K562 (cell line): ENCODE results near the gene SGK1. TPM values are rescaled to one million over a fixed set of nuclear protein-coding genes. Genes with fewer than 3 reads are reported as not detected.

Experiments used
- ARHGAP35 ChIP-seq: fragments of 450-650 bp; IDR thresholded peaks from 2 replicates; pipeline ENCODE4 v1.6.1; 2018; ENCODE audit not compliant: partially characterized antibody
- CEBPB ChIP-seq: fragments of 450-650 bp; IDR thresholded peaks from 2 replicates; pipeline ENCODE4 v1.6.1; 2016; ENCODE audit warnings: missing genetic modification characterization, missing compliant biosample characterization
- KDM4B ChIP-seq, 2 experiments: fragments of 450-650 bp in 1 of 2; sonication (generic) in 1 of 2; IDR thresholded peaks; 2 replicates each; pipeline ENCODE4 v1.6.1; 2016 to 2017; ENCODE audit warnings: borderline replicate concordance in 2 of 2, antibody characterized with exemption in 1 of 2, low read depth in 1 of 2, mild to moderate bottlenecking in 1 of 2
- LEF1 ChIP-seq: fragments of 450-650 bp; IDR thresholded peaks from 2 replicates; pipeline ENCODE4 v1.6.1; 2016; ENCODE audit warnings: mild to moderate bottlenecking
- MEF2D ChIP-seq: conservative IDR thresholded peaks from 2 replicates; pipeline ENCODE4 v1.6.1; 2016; ENCODE audit warnings: low read depth, missing genetic modification characterization, missing compliant biosample characterization
- NR4A1 ChIP-seq, 2 experiments: fragments of 250-450 bp in 1 of 2; fragments of 450-650 bp in 1 of 2; sonication (Bioruptor Pico) in 1 of 2; IDR thresholded peaks; 2 replicates each; pipeline versions ENCODE4 v1.4.0 to v1.6.1; 2016 to 2020; ENCODE audit warnings: mild to moderate bottlenecking in 2 of 2, missing compliant biosample characterization in 1 of 2, missing genetic modification characterization in 1 of 2, moderate library complexity in 1 of 2
- RFX5 ChIP-seq: IDR thresholded peaks from 2 replicates; pipeline ENCODE4 v1.6.1; 2011; ENCODE audit warnings: low read depth, mild to moderate bottlenecking, improper control_type of control experiment, low read length
- SETDB1 ChIP-seq: IDR thresholded peaks from one replicate; pipeline ENCODE4 v1.6.1; 2012; ENCODE audit warnings: low read length, control low read depth, inconsistent platforms
- SRSF1 ChIP-seq: fragments of 200-400 bp; formaldehyde crosslinking; IDR thresholded peaks from 2 replicates; pipeline ENCODE4 v1.6.1; 2017; ENCODE audit warnings: mild to moderate bottlenecking, low read depth, low read length, moderate library complexity
- TCF3 ChIP-seq: sonication (generic); formaldehyde crosslinking; IDR thresholded peaks from 2 replicates; pipeline ENCODE4 v1.4.0; 2020; ENCODE audit warnings: mild to moderate bottlenecking, missing genetic modification reagents
- ZNF212 ChIP-seq: fragments of 450-650 bp; formaldehyde crosslinking; IDR thresholded peaks from 2 replicates; pipeline ENCODE4 v1.4.0; 2020; ENCODE audit warnings: mild to moderate bottlenecking
- ZNF263 ChIP-seq: sonication (generic); formaldehyde crosslinking; IDR thresholded peaks from 2 replicates; pipeline ENCODE4 v1.8.0; 2022; ENCODE audit warnings: mild to moderate bottlenecking, missing genetic modification reagents, borderline replicate concordance
- ZNF551 ChIP-seq: fragments of 250-450 bp; sonication (Bioruptor Pico); IDR thresholded peaks from 2 replicates; pipeline ENCODE4 v1.5.0; 2021; ENCODE audit warnings: mild to moderate bottlenecking, moderate library complexity
- ZNF584 ChIP-seq: fragments of 200-800 bp; sonication (Bioruptor generic); IDR thresholded peaks from 2 replicates; pipeline ENCODE4 v1.6.1; 2016; ENCODE audit warnings: low read depth, mild to moderate bottlenecking, missing genetic modification characterization, missing compliant biosample characterization
- ZNF76 ChIP-seq: fragments of 250-450 bp; sonication (Bioruptor Pico); IDR thresholded peaks from 2 replicates; pipeline ENCODE4 v1.4.0; 2020; ENCODE audit warnings: mild to moderate bottlenecking, moderate library complexity, borderline replicate concordance
- polyA plus RNA-seq, 8 experiments: library from polyadenylated mRNA; depleted of rRNA in 4 of 8; stranded (reverse) in 5 of 8; unstranded in 3 of 8; fragments of >200 nt; fragmentation: Nextera tagmentation in 2 of 8; fragmentation: Illumina TruSeq in 1 of 8; extraction: Ambion mirVana in 2 of 8; extraction: Trizol in 1 of 8; gene quantifications; 2 replicates each; pipeline versions ENCODE4 v1.2.1 to v1.2.3, GENCODE V29; 2011 to 2014; ENCODE audit warnings: inconsistent platforms in 1 of 8, missing spikeins in 1 of 8
- total RNA-seq, 7 experiments: library from RNA; depleted of rRNA in 6 of 7; stranded (reverse); fragments of >200 nt in 6 of 7; fragmentation: Illumina TruSeq in 2 of 7; extraction: Trizol in 2 of 7; gene quantifications; 2 replicates each; pipeline versions ENCODE4 v1.2.1 to v1.2.3, GENCODE V29; 2011 to 2021; ENCODE audit warnings: low replicate concordance in 1 of 7
- TF ChIP-seq, protein P1 (sequence below): sonication (generic); formaldehyde crosslinking; IDR thresholded peaks from 2 replicates; pipeline ENCODE4 v1.8.0; 2023; ENCODE audit warnings: mild to moderate bottlenecking, missing genetic modification reagents
- TF ChIP-seq, protein P2 (sequence below): fragments of 450-650 bp; IDR thresholded peaks from 2 replicates; pipeline ENCODE4 v1.7.0; 2016; ENCODE audit warnings: borderline replicate concordance
- TF ChIP-seq, protein P3 (sequence below): fragments of 450-650 bp; formaldehyde crosslinking; IDR thresholded peaks from 2 replicates; pipeline ENCODE4 v1.4.0; 2020; ENCODE audit warnings: mild to moderate bottlenecking, moderate library complexity
- TF ChIP-seq, protein P4 (sequence below): IDR thresholded peaks from 3 replicates; pipeline ENCODE4 v1.6.1; 2011; ENCODE audit warnings: borderline replicate concordance, mild to moderate bottlenecking; ENCODE audit not compliant: insufficient read length, insufficient read depth

Gene SGK1
- total and polyA plus RNA-seq, 9 of the 15 experiments (the other 6 are each of a cell fraction or from before 2014, with no cell fraction given), result 3.5 to 7.2 (median 3.9) TPM

DNA sequence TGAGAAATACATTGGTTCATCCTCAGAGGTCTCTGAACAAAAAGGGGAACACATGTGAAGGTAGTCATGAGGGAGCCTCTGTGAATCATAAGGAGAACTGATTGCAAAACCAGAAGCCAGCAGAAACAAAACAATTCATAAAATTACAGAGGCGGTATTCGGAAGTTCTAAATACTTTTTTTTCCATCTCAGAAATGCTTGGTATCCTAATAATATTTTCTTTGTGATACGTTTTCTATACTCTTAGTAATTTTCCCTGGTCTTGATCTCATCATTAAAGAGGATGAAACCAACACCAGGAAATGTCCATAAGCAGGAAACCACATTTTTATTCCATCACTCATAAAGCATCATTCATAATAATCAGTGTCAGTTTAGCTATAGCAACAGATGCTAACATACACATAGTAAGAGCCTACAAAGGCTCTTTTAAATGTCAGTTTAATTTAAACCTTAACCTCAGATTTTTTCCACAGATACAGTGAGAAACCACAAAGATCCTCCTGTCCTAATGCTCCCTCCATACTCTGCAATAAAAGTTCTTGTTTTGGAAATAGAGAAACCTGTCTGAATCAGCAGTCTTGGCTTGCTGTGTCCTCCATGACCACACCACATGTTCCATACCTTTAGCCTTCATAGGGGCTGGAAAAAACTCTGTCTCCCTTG, 29.2 kb downstream of the SGK1 start (continued):
- TF ChIP-seq, protein P1, sequence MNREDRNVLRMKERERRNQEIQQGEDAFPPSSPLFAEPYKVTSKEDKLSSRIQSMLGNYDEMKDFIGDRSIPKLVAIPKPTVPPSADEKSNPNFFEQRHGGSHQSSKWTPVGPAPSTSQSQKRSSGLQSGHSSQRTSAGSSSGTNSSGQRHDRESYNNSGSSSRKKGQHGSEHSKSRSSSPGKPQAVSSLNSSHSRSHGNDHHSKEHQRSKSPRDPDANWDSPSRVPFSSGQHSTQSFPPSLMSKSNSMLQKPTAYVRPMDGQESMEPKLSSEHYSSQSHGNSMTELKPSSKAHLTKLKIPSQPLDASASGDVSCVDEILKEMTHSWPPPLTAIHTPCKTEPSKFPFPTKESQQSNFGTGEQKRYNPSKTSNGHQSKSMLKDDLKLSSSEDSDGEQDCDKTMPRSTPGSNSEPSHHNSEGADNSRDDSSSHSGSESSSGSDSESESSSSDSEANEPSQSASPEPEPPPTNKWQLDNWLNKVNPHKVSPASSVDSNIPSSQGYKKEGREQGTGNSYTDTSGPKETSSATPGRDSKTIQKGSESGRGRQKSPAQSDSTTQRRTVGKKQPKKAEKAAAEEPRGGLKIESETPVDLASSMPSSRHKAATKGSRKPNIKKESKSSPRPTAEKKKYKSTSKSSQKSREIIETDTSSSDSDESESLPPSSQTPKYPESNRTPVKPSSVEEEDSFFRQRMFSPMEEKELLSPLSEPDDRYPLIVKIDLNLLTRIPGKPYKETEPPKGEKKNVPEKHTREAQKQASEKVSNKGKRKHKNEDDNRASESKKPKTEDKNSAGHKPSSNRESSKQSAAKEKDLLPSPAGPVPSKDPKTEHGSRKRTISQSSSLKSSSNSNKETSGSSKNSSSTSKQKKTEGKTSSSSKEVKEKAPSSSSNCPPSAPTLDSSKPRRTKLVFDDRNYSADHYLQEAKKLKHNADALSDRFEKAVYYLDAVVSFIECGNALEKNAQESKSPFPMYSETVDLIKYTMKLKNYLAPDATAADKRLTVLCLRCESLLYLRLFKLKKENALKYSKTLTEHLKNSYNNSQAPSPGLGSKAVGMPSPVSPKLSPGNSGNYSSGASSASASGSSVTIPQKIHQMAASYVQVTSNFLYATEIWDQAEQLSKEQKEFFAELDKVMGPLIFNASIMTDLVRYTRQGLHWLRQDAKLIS (CRISPR knock-in tag), result peak; percentile 43; the same call in 1 of the 2 replicates
- TF ChIP-seq, protein P2, sequence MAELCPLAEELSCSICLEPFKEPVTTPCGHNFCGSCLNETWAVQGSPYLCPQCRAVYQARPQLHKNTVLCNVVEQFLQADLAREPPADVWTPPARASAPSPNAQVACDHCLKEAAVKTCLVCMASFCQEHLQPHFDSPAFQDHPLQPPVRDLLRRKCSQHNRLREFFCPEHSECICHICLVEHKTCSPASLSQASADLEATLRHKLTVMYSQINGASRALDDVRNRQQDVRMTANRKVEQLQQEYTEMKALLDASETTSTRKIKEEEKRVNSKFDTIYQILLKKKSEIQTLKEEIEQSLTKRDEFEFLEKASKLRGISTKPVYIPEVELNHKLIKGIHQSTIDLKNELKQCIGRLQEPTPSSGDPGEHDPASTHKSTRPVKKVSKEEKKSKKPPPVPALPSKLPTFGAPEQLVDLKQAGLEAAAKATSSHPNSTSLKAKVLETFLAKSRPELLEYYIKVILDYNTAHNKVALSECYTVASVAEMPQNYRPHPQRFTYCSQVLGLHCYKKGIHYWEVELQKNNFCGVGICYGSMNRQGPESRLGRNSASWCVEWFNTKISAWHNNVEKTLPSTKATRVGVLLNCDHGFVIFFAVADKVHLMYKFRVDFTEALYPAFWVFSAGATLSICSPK, result no peak
- TF ChIP-seq MEF2D (tag) (0 out of 2 replicates have a peak, but pooled peaks have one; percentile 37), RFX5 (no peak), CEBPB (tag) (peak; percentile 69), ZNF212 (CRISPR knock-in tag) (no peak), ZNF76 (no peak), ZNF551 (CRISPR knock-in tag) (no peak), TCF3 (CRISPR knock-in tag) (no peak), ZNF584 (CRISPR knock-in tag) (peak; percentile 20; the same call in 1 of the 2 replicates), NR4A1 (CRISPR knock-in tag; IDR thresholded peaks at IDR 0.05) (no peak), NR4A1 (tag; IDR thresholded peaks at IDR 0.05) (no peak), SRSF1 (no peak), LEF1 (peak; percentile 48; the same call in 1 of the 2 replicates), SETDB1 (no peak), ZNF263 (CRISPR knock-in tag) (no peak), ARHGAP35 (no peak), KDM4B (IDR thresholded peaks at IDR 0.05; ENCODE audit: borderline replicate concordance in 2 of 2, low read depth in 1 of 2) (no peak)
- TF ChIP-seq, protein P3, sequence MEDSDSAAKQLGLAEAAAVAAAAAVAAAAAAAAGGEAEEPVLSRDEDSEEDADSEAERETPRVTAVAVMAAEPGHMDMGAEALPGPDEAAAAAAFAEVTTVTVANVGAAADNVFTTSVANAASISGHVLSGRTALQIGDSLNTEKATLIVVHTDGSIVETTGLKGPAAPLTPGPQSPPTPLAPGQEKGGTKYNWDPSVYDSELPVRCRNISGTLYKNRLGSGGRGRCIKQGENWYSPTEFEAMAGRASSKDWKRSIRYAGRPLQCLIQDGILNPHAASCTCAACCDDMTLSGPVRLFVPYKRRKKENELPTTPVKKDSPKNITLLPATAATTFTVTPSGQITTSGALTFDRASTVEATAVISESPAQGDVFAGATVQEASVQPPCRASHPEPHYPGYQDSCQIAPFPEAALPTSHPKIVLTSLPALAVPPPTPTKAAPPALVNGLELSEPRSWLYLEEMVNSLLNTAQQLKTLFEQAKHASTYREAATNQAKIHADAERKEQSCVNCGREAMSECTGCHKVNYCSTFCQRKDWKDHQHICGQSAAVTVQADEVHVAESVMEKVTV (CRISPR knock-in tag), result no peak
- TF ChIP-seq, protein P4, sequence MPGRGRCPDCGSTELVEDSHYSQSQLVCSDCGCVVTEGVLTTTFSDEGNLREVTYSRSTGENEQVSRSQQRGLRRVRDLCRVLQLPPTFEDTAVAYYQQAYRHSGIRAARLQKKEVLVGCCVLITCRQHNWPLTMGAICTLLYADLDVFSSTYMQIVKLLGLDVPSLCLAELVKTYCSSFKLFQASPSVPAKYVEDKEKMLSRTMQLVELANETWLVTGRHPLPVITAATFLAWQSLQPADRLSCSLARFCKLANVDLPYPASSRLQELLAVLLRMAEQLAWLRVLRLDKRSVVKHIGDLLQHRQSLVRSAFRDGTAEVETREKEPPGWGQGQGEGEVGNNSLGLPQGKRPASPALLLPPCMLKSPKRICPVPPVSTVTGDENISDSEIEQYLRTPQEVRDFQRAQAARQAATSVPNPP, result no peak
